Mesendoderm (in vitro differentiated cells): ENCODE measurements around the gene KLC1. TPM values are rescaled to one million over a fixed set of nuclear protein-coding genes. Genes with fewer than 3 reads are reported as not detected.
A peak's percentile ranks its signal among the peaks of the same experiment; 100 is the strongest.

ENCODE experiments used
- DNase-seq: peaks from one replicate; pipeline ENCODE4 v3.0.0; 2013
- H2AK5ac ChIP-seq: 2 replicates; pipeline ENCODE4 v1.6.1; 2013; ENCODE audit warnings: low read length, inconsistent platforms
- H2BK120ac ChIP-seq: 2 replicates; pipeline ENCODE4 v1.6.1; 2013; ENCODE audit warnings: low read depth, mild to moderate bottlenecking, low read length, moderate library complexity, mixed read lengths
- H2BK15ac ChIP-seq: replicated peaks from 2 replicates; pipeline ENCODE4 v1.6.1; 2013; ENCODE audit warnings: low read depth, mild to moderate bottlenecking, moderate library complexity
- H2BK5ac ChIP-seq: 2 replicates; pipeline ENCODE4 v1.6.1; 2013; ENCODE audit warnings: low read length, inconsistent platforms
- H3K18ac ChIP-seq: 2 replicates; pipeline ENCODE4 v1.6.1; 2013; ENCODE audit warnings: mild to moderate bottlenecking, low read length, mixed read lengths
- H3K23ac ChIP-seq: one replicate; pipeline ENCODE4 v1.6.1; 2013; ENCODE audit warnings: low read length
- H3K27ac ChIP-seq: 2 replicates; pipeline ENCODE4 v1.5.1; 2013; ENCODE audit warnings: low read depth, mild to moderate bottlenecking, inconsistent platforms, low read length, moderate library complexity
- H3K27me3 ChIP-seq: 2 replicates; pipeline ENCODE4 v1.6.1; 2013; ENCODE audit warnings: low read length, control low read depth, mild to moderate bottlenecking, inconsistent platforms; ENCODE audit not compliant: insufficient read depth, poor library complexity
- H3K36me3 ChIP-seq: 2 replicates; pipeline ENCODE4 v1.6.1; 2013; ENCODE audit warnings: low read length, inconsistent platforms; ENCODE audit not compliant: control insufficient read depth, insufficient read depth
- H3K4ac ChIP-seq: one replicate; pipeline ENCODE4 v1.6.1; 2013; ENCODE audit warnings: low read depth, mild to moderate bottlenecking, low read length, moderate library complexity
- H3K4me1 ChIP-seq: 2 replicates; pipeline ENCODE4 v1.6.1; 2013; ENCODE audit warnings: low read depth, low read length, inconsistent platforms; ENCODE audit not compliant: control insufficient read depth
- H3K4me2 ChIP-seq: 2 replicates; pipeline ENCODE4 v1.6.1; 2013; ENCODE audit warnings: low read length
- H3K4me3 ChIP-seq: 2 replicates; pipeline ENCODE4 v1.5.1; 2013; ENCODE audit warnings: mild to moderate bottlenecking, low read length
- H3K56ac ChIP-seq: one replicate; pipeline ENCODE4 v1.6.1; 2013; ENCODE audit warnings: low read length
- H3K79me1 ChIP-seq: 2 replicates; pipeline ENCODE4 v1.6.1; 2013; ENCODE audit warnings: low read length, inconsistent platforms
- H3K79me2 ChIP-seq: 2 replicates; pipeline ENCODE4 v1.6.1; 2013; ENCODE audit warnings: mild to moderate bottlenecking, low read length; ENCODE audit not compliant: control insufficient read depth, insufficient read depth
- H3K9ac ChIP-seq: 2 replicates; pipeline ENCODE4 v1.6.1; 2013; ENCODE audit warnings: low read length, inconsistent platforms
- H4K5ac ChIP-seq: one replicate; pipeline ENCODE4 v1.6.1; 2013; ENCODE audit warnings: low read length
- H4K8ac ChIP-seq: one replicate; pipeline ENCODE4 v1.6.1; 2013; ENCODE audit warnings: low read depth, mild to moderate bottlenecking, control low read depth, low read length, moderate library complexity
- WGBS: extraction: QIAGEN DNeasy Blood & Tissue Kit; methylation state at CpG from one replicate; pipeline ENCODE4 v1.1.7; 2013; ENCODE audit warnings: low lambda C conversion rate, missing lambda C conversion rate; ENCODE audit not compliant: insufficient coverage; ENCODE audit errors: extremely low coverage; 5-methylcytosine and 5-hydroxymethylcytosine counted together
- polyA plus RNA-seq, 2 experiments: library from polyadenylated mRNA; stranded (reverse); fragments of 200-250 nt; gene quantifications; one replicate each; pipeline ENCODE4 v1.2.3, GENCODE V29; 2013

The KLC1 gene
- polyA plus RNA-seq (2013, experiment 1 of 2): 73.1 TPM
- polyA plus RNA-seq (2013, experiment 2 of 2): 71.9 TPM

- Histone ChIP-seq H3K56ac (peak within 1 kb of the TSS; percentile 99), H4K8ac (peak within 1 kb of the TSS; percentile 99), H2AK5ac (no peak within 1 kb of the TSS), H2BK120ac (peak within 1 kb of the TSS; percentile 32), H3K18ac (peak within 1 kb of the TSS; percentile 86), H3K23ac (no peak within 1 kb of the TSS), H3K79me1 (peaks cover 6% of the 10 kb centered on the region), H3K4me2 (peak within 1 kb of the TSS; percentile 47), H3K79me2 (peaks cover 38% of the 10 kb centered on the region), H2BK15ac (no peak within 1 kb of the TSS), H2BK5ac (peak within 1 kb of the TSS; percentile 80), H3K4me1 (peaks cover 4% of the 10 kb centered on the region), H3K9ac (peak within 1 kb of the TSS; percentile 95), H3K4me3 (peak within 1 kb of the TSS; percentile 66), H3K27me3 (no peaks in the 10 kb centered on the region), H3K4ac (peak within 1 kb of the TSS; percentile 90), H3K27ac (peak within 1 kb of the TSS; percentile 73), H4K5ac (no peak within 1 kb of the TSS), H3K36me3 (no peaks in the 10 kb centered on the region)
- DNase-seq: peak; percentile 75
- WGBS: no CpG with 5 or more reads among the region's 97 CpGs
These were observed at the start of gene KLC1 for GRCh38 chr14:103628684-103629502. Gene KLC1, plus strand, starts transcription at chr14:103629211. Its CDS starts 25,354 bp downstream, at chr14:103654565.

DNA sequence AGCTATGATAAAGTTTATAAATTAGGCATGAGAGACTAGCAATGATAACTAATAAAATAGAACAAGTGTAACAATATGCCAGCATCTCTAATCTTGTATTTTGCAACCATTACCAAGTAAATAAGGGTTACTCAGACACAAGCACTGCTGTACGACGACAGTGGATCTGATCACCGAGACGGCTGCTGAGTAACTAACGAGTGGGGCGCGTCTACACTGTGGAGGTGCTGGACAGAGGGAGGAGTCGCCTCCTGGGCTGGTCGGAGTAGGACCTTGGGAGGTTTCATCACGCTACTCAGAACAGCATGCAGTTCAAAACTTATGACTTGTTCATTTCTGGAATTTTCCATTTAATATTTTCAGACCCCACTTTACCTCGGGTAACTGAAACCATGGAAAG, 47.8 kb upstream of the KLC1 start:
- no peaks in the 10 kb centered on the region for H3K36me3 ChIP-seq
- H3K4me1 ChIP-seq: no peaks in the 10 kb centered on the region
- H3K4me2 ChIP-seq: no peak overlapping the region
- no peak overlapping the region for H4K5ac ChIP-seq
- no peak overlapping the region for H2AK5ac ChIP-seq
- H3K23ac ChIP-seq: no peak overlapping the region
- H3K4ac ChIP-seq: no peak overlapping the region
- no peak overlapping the region for H3K9ac ChIP-seq
- H3K56ac ChIP-seq: no peak overlapping the region
- no peak overlapping the region for H2BK120ac ChIP-seq
- no CpG with 5 or more reads among the region's 11 CpGs for WGBS
- no peaks in the 10 kb centered on the region for H3K79me1 ChIP-seq
- no peaks in the 10 kb centered on the region for H3K27me3 ChIP-seq
- H2BK15ac ChIP-seq: no peak overlapping the region
- H3K79me2 ChIP-seq: no peaks in the 10 kb centered on the region
- no peak overlapping the region for H3K4me3 ChIP-seq
- no peak overlapping the region for H2BK5ac ChIP-seq
- H3K27ac ChIP-seq: no peak overlapping the region
- no peak overlapping the region for H3K18ac ChIP-seq
- no peak overlapping the region for H4K8ac ChIP-seq
- DNase-seq: no peak

GRCh38 chr14:103581954-103582703, 46.9 kb upstream of the KLC1 start:
- no peak overlapping the region for H4K8ac ChIP-seq
- no peak overlapping the region for H2BK15ac ChIP-seq
- H3K79me1 ChIP-seq: no peaks in the 10 kb centered on the region
- H3K4me1 ChIP-seq: no peaks in the 10 kb centered on the region
- no peak overlapping the region for H3K27ac ChIP-seq
- H3K4me2 ChIP-seq: no peak overlapping the region
- no peak overlapping the region for H2AK5ac ChIP-seq
- H4K5ac ChIP-seq: no peak overlapping the region
- H3K4ac ChIP-seq: no peak overlapping the region
- H3K18ac ChIP-seq: no peak overlapping the region
- WGBS: no CpG with 5 or more reads among the region's 26 CpGs
- H3K27me3 ChIP-seq: no peaks in the 10 kb centered on the region
- H2BK120ac ChIP-seq: no peak overlapping the region
- no peaks in the 10 kb centered on the region for H3K36me3 ChIP-seq
- H3K23ac ChIP-seq: no peak overlapping the region
- no peak overlapping the region for H3K4me3 ChIP-seq
- no peak overlapping the region for H3K9ac ChIP-seq
- no peaks in the 10 kb centered on the region for H3K79me2 ChIP-seq
- no peak overlapping the region for H3K56ac ChIP-seq
- no peak for DNase-seq
- no peak overlapping the region for H2BK5ac ChIP-seq

DNA sequence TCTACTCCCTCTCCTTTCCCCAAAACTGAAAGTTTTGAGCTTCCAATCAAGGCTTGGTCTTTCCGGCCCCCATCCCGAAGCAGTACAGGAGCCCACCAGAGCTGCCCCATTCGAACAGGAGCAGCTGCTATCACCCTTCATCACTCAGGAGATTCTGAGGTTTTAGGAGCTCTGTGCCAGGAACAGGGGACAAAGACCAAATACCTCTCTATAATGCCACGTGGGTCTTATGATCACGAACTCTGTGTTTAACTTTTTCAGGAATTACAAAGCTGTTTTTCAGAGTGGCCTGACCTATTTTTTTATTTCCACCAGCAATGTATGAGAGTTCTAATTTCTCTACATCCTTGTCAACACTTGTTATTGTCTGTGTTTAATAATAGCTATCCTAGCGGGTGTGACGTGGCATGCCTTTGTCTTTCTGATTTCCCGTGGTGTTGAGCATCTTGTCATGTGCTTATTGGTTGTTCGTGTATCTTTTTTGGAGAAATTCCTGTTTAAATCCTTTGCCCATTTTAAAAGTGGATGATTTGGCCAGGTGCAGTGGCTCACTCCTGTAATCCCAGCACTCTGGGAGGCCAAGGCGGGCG, 44.6 kb upstream of the KLC1 start:
- Histone ChIP-seq H3K4ac (no peak overlapping the region), H3K4me2 (no peak overlapping the region), H3K9ac (no peak overlapping the region), H3K23ac (no peak overlapping the region), H3K27me3 (no peaks in the 10 kb centered on the region), H3K36me3 (no peaks in the 10 kb centered on the region), H3K79me1 (no peaks in the 10 kb centered on the region), H3K56ac (no peak overlapping the region), H3K79me2 (no peaks in the 10 kb centered on the region), H2BK120ac (no peak overlapping the region), H4K8ac (no peak overlapping the region), H3K4me3 (no peak overlapping the region), H3K18ac (no peak overlapping the region), H2AK5ac (no peak overlapping the region), H3K27ac (no peak overlapping the region), H4K5ac (no peak overlapping the region), H3K4me1 (no peaks in the 10 kb centered on the region), H2BK15ac (no peak overlapping the region), H2BK5ac (no peak overlapping the region)
- no CpG with 5 or more reads among the region's 11 CpGs for WGBS
- DNase-seq: no peak

- Histone ChIP-seq H3K79me1 (no peaks in the 10 kb centered on the region), H3K56ac (no peak overlapping the region), H2AK5ac (no peak overlapping the region), H3K4me1 (no peaks in the 10 kb centered on the region), H3K9ac (no peak overlapping the region), H4K5ac (no peak overlapping the region), H3K23ac (no peak overlapping the region), H4K8ac (no peak overlapping the region), H3K4me3 (no peak overlapping the region), H3K4me2 (no peak overlapping the region), H3K27ac (no peak overlapping the region), H3K36me3 (no peaks in the 10 kb centered on the region), H2BK15ac (no peak overlapping the region), H3K4ac (no peak overlapping the region), H2BK120ac (no peak overlapping the region), H2BK5ac (no peak overlapping the region), H3K27me3 (no peaks in the 10 kb centered on the region), H3K18ac (no peak overlapping the region), H3K79me2 (no peaks in the 10 kb centered on the region)
- WGBS: no CpG with 5 or more reads among the region's 6 CpGs
- no peak for DNase-seq
These were observed 35.4 kb upstream of the KLC1 start for GRCh38 chr14:103593577-103593976.
